OCI-LY7 (cell line): ENCODE data around the gene ZBTB20. TPM values are rescaled to one million over a fixed set of nuclear protein-coding genes. Genes with fewer than 3 reads are reported as not detected.

Experiments used
- BruUV-seq: library from RNA; stranded (reverse); fragments of 400-500 nt; replicated peaks from 2 replicates; lab custom pipeline; 2021; lab: Mats Ljungman, UMichigan
- CTCF ChIA-PET: fragments of 300-600 bp; sonication (Branson Sonifier 250); formaldehyde crosslinking; loops from one replicate; lab custom pipeline; 2022; ENCODE audit warnings: antibody characterized with exemption; ENCODE audit not compliant: unreplicated experiment; lab: Charles Lee
- POLR2A ChIA-PET: fragments of 300-600 bp; sonication (Branson Sonifier 250); formaldehyde crosslinking; loops from one replicate; lab custom pipeline; 2022; ENCODE audit warnings: antibody characterized with exemption; lab: Charles Lee
- DNase-seq: peaks from one replicate; pipeline ENCODE4 v3.0.0-alpha.2; 2015; ENCODE audit warnings: low spot score
- H2AFZ ChIP-seq: fragments of 200-600 bp; sonication (generic), shearing (Covaris generic); 2 replicates; pipeline ENCODE4 v1.6.1; 2014; ENCODE audit warnings: mild to moderate bottlenecking, antibody characterized with exemption, low read length, moderate library complexity
- H3K27ac ChIP-seq: fragments of 200-600 bp; sonication (generic); 2 replicates; pipeline ENCODE4 v1.5.1; 2014; ENCODE audit warnings: mixed run types, low read depth, mild to moderate bottlenecking, moderate library complexity, low read length, inconsistent platforms; ENCODE audit not compliant: poor library complexity, severe bottlenecking
- H3K36me3 ChIP-seq: fragments of 200-600 bp; sonication (generic); 2 replicates; pipeline ENCODE4 v1.6.1; 2014; ENCODE audit warnings: mild to moderate bottlenecking, antibody characterized with exemption, low read length, moderate library complexity, mixed read lengths; ENCODE audit not compliant: insufficient read depth
- H3K4me1 ChIP-seq: fragments of 200-600 bp; sonication (generic); 2 replicates; pipeline ENCODE4 v1.5.1; 2014; ENCODE audit warnings: mild to moderate bottlenecking, low read length; ENCODE audit not compliant: insufficient read depth, poor library complexity, severe bottlenecking
- H3K4me2 ChIP-seq: fragments of 200-600 bp; sonication (generic); 2 replicates; pipeline ENCODE4 v1.6.1; 2014; ENCODE audit warnings: mild to moderate bottlenecking, low read length
- H3K4me3 ChIP-seq: fragments of 200-600 bp; sonication (generic); 2 replicates; pipeline ENCODE4 v1.5.1; 2014; ENCODE audit warnings: mild to moderate bottlenecking, low read depth, low read length; ENCODE audit not compliant: poor library complexity, severe bottlenecking
- H3K79me2 ChIP-seq: fragments of 200-600 bp; sonication (generic); 2 replicates; pipeline ENCODE4 v1.6.1; 2016; ENCODE audit warnings: low read depth, mild to moderate bottlenecking, low read length, moderate library complexity, mixed read lengths; ENCODE audit not compliant: insufficient read depth
- H3K9me2 ChIP-seq: fragments of 200-600 bp; sonication (generic); 2 replicates; pipeline ENCODE4 v1.6.1; 2016; ENCODE audit warnings: mild to moderate bottlenecking, low read length, mixed read lengths; ENCODE audit not compliant: insufficient read depth
- H3K9me3 ChIP-seq: fragments of 200-600 bp; sonication (generic); 2 replicates; pipeline ENCODE4 v1.6.1; 2014; ENCODE audit warnings: mild to moderate bottlenecking, mixed run types, low read length, mixed read lengths
- H4K20me1 ChIP-seq: fragments of 200-600 bp; sonication (generic); 2 replicates; pipeline ENCODE4 v1.6.1; 2014; ENCODE audit warnings: mild to moderate bottlenecking, antibody characterized with exemption, low read length, moderate library complexity, mixed read lengths; ENCODE audit not compliant: insufficient read depth
- EZH2phosphoT487 ChIP-seq: fragments of 200-600 bp; sonication (generic); IDR thresholded peaks from 2 replicates; pipeline ENCODE4 v1.6.1; 2018; ENCODE audit warnings: low read depth, borderline replicate concordance, mild to moderate bottlenecking, mixed run types, antibody characterized with exemption, low read length, moderate library complexity, mixed read lengths
- intact Hi-C: fragments of 100-400 bp; cut with micrococcal nuclease; formaldehyde crosslinking; loops from one replicate; pipeline ENCODE4 v1.10.0; 2022; ENCODE audit not compliant: unreplicated experiment
- total RNA-seq, 2 experiments: library from RNA; depleted of rRNA in 1 of 2; stranded (reverse); fragments of >200 nt in 1 of 2; shearing (Covaris generic) in 1 of 2; gene quantifications; 2 replicates each; pipeline ENCODE4 v1.2.3, GENCODE V29; 2014 to 2022
- TF ChIP-seq, protein P1 (sequence below): fragments of 200-600 bp; sonication (generic); conservative IDR thresholded peaks from 2 replicates; pipeline ENCODE4 v1.5.1; 2014; ENCODE audit warnings: mild to moderate bottlenecking, antibody characterized with exemption, low read length, moderate library complexity, mixed read lengths

The ZBTB20 gene
- total RNA-seq, 2 experiments from 2014 or later: 5.5 to 11.8 TPM

DNA sequence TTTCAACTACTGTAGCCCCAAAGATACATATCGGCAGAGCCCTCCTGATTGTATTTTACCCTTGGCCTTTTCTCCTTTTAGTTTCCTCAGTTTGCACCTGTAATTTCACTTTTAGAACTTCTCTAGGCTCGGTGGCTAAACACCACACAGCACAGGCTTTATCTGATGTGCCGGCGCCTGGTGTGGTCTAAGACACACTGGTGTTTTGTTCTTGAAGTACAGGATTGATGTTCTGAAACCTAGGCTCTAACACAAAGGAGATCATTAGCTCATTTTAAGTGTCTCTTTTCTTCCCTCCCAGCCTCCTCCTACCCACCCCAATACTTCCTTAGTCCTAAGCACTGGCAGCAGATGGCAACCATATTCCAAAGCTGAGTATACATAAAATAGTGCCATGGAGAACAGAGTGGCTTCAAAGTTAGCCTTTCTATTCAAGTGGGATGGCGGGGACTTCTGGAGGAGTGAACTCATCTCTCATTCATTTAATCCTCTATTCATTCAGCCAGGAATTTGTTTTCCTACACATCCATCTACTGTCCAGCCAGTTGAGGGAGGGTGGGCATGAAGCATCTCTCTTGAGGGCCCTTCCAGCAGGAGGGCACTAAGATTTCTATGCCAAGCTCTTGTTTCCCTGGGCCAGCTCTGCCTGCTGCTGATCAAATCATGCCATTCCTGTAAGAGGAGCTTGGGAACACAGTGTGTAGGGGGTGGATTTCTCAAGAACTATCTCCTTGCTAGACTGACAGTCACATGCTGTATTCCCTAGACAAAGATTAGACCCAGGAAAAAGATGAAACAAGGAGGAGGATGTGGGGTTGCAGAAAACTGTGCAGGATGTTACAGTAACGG lies 782.1 kb downstream of the ZBTB20 start:
- no peaks in the 10 kb centered on the region for H3K9me3 ChIP-seq
- no peaks in the 10 kb centered on the region for H3K9me2 ChIP-seq
- DNase-seq: no peak
- no TSS peak for BruUV-seq
- H3K4me3 ChIP-seq: no peak overlapping the region
- no peaks in the 10 kb centered on the region for H3K36me3 ChIP-seq
- no peaks in the 10 kb centered on the region for H3K4me1 ChIP-seq
- no peak overlapping the region for H2AFZ ChIP-seq
- H4K20me1 ChIP-seq: no peaks in the 10 kb centered on the region
- POLR2A ChIA-PET: interaction anchor here (0.9 to 1.0 kb wide), 2 partner anchors 16 to 42 kb away, joined by 3 read pairs; no protein-coding TSS in a partner anchor
- no peak for TF ChIP-seq EZH2phosphoT487
- TF ChIP-seq, protein P1, sequence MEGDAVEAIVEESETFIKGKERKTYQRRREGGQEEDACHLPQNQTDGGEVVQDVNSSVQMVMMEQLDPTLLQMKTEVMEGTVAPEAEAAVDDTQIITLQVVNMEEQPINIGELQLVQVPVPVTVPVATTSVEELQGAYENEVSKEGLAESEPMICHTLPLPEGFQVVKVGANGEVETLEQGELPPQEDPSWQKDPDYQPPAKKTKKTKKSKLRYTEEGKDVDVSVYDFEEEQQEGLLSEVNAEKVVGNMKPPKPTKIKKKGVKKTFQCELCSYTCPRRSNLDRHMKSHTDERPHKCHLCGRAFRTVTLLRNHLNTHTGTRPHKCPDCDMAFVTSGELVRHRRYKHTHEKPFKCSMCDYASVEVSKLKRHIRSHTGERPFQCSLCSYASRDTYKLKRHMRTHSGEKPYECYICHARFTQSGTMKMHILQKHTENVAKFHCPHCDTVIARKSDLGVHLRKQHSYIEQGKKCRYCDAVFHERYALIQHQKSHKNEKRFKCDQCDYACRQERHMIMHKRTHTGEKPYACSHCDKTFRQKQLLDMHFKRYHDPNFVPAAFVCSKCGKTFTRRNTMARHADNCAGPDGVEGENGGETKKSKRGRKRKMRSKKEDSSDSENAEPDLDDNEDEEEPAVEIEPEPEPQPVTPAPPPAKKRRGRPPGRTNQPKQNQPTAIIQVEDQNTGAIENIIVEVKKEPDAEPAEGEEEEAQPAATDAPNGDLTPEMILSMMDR: no peak
- intact Hi-C loops: loop anchor here (5.0 kb wide), 1 partner anchor 213 kb away; no protein-coding TSS in a partner anchor
- no peak overlapping the region for H3K27ac ChIP-seq
- H3K79me2 ChIP-seq: no peaks in the 10 kb centered on the region
- CTCF ChIA-PET: no interaction called here
- no peak overlapping the region for H3K4me2 ChIP-seq

DNA sequence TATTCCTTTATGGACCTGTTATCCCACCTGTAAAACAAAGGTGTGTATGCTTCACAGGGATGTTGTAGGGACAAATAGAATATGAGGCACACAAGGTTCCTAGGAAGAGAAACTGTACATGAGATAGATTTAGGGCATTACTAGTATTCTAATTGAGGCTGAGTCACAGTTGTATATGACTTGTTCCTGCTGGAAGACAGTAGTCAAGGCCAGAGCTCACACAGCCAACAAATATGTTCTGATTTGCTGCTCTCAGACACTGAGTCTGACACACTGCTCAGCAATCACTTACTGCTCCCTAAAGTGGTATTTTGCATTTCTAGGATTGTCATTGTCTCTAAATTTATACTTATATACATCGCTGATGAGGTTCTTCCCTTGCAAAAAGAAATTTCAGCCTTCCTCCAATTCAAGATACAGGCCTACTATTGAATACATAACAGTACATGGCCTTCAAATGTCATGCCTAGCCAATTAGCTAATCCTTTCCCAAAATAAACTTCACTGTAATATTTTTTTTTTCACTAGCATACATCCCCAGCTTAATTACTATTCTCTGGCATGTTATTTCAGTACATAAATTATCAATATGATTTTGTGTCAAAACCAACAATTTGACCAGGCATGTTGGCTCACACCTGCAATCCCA lies 783.4 kb downstream of the ZBTB20 start:
- CTCF ChIA-PET: interaction anchor here (1.3 kb wide), 1 partner anchor 84 kb away, joined by 3 read pairs; no protein-coding TSS in a partner anchor
- intact Hi-C loops: loop anchor here (2.0 to 5.0 kb wide), 2 partner anchors 73 to 211 kb away; no protein-coding TSS in a partner anchor
- no TSS peak for BruUV-seq

More for the DNA sequence above, 783.4 kb downstream of the ZBTB20 start:
- H3K27ac ChIP-seq: no peak overlapping the region
- DNase-seq: no peak
- no peaks in the 10 kb centered on the region for H3K79me2 ChIP-seq
- no peak overlapping the region for H3K4me2 ChIP-seq
- POLR2A ChIA-PET: interaction anchor here (0.5 to 1.0 kb wide), 2 partner anchors 17 to 23 kb away, joined by 3 read pairs; no protein-coding TSS in a partner anchor
- H3K4me1 ChIP-seq: no peaks in the 10 kb centered on the region
- H2AFZ ChIP-seq: no peak overlapping the region
- no peaks in the 10 kb centered on the region for H4K20me1 ChIP-seq
- H3K9me3 ChIP-seq: no peaks in the 10 kb centered on the region
- no peaks in the 10 kb centered on the region for H3K9me2 ChIP-seq
- H3K4me3 ChIP-seq: no peak overlapping the region
- H3K36me3 ChIP-seq: no peaks in the 10 kb centered on the region
- no peak for TF ChIP-seq EZH2phosphoT487
- TF ChIP-seq, protein P1: no peak
